H1 (cell line): ENCODE data around the gene EPS8. TPM values are rescaled to one million over a fixed set of nuclear protein-coding genes. Genes with fewer than 3 reads are reported as not detected.

ENCODE experiments used
- CTCF ChIA-PET: fragments of 300-600 bp; sonication (Branson Sonifier 250); formaldehyde crosslinking; loops from one replicate; lab custom pipeline; 2021; ENCODE audit not compliant: partially characterized antibody; lab: Charles Lee
- POLR2A ChIA-PET: fragments of 300-600 bp; sonication (Branson Sonifier 250); formaldehyde crosslinking; loops from one replicate; lab custom pipeline; 2021; ENCODE audit warnings: inconsistent platforms; ENCODE audit not compliant: partially characterized antibody; lab: Charles Lee
- DNase-seq, 2 experiments: peaks; one replicate each; pipeline versions ENCODE4 v3.0.0 to v3.0.0-alpha.2; 2010 to 2022; ENCODE audit warnings: low spot score in 2 of 2, low read depth in 1 of 2, mixed read lengths in 1 of 2
- FAIRE-seq: peaks from 2 replicates; lab custom pipeline; 2011; peaks lifted over from hg19 to GRCh38; lab: Jason Lieb, UNC
- H2AFZ ChIP-seq: 2 replicates; pipeline ENCODE4 v1.8.1; 2012; ENCODE audit warnings: low read length, inconsistent platforms
- H2AK5ac ChIP-seq: 2 replicates; pipeline ENCODE4 v1.6.1; 2013; ENCODE audit warnings: low read depth, low read length
- H2BK120ac ChIP-seq: replicated peaks from 2 replicates; pipeline ENCODE3; 2013; ENCODE audit warnings: low read depth, low read length, inconsistent platforms
- H2BK12ac ChIP-seq: 2 replicates; pipeline ENCODE4 v1.6.1; 2013; ENCODE audit warnings: low read depth, low read length
- H2BK15ac ChIP-seq: 2 replicates; pipeline ENCODE4 v1.6.1; 2013; ENCODE audit warnings: low read length
- H2BK20ac ChIP-seq: 2 replicates; pipeline ENCODE4 v1.6.1; 2013; ENCODE audit warnings: low read length
- H2BK5ac ChIP-seq: 2 replicates; pipeline ENCODE4 v1.6.1; 2013; ENCODE audit warnings: low read depth, low read length
- H3K14ac ChIP-seq: 2 replicates; pipeline ENCODE4 v1.6.1; 2013; ENCODE audit warnings: inconsistent platforms; ENCODE audit not compliant: insufficient read length
- H3K18ac ChIP-seq: 2 replicates; pipeline ENCODE4 v1.6.1; 2013; ENCODE audit warnings: low read length; ENCODE audit errors: extremely low read depth
- H3K23ac ChIP-seq: 2 replicates; pipeline ENCODE4 v1.6.1; 2013; ENCODE audit warnings: inconsistent platforms; ENCODE audit not compliant: insufficient read length
- H3K23me2 ChIP-seq: 2 replicates; pipeline ENCODE4 v1.6.1; 2013; ENCODE audit warnings: low read depth, low read length
- H3K27ac ChIP-seq: 2 replicates; pipeline ENCODE4 v1.6.1; 2011; ENCODE audit warnings: low read depth, low read length, inconsistent platforms
- H3K27me3 ChIP-seq, 4 experiments: replicated peaks in 1 of 4; 1 replicate in 1 of 4; 2 replicates in 3 of 4; pipeline versions ENCODE4 v1.6.1 to v1.8.1; 2011 to 2013; ENCODE audit warnings: low read length in 3 of 4, mild to moderate bottlenecking in 3 of 4, inconsistent platforms in 2 of 4, mixed read lengths in 2 of 4, moderate library complexity in 1 of 4; ENCODE audit not compliant: control insufficient read depth in 3 of 4, insufficient read depth in 3 of 4; ENCODE audit errors: extremely low read depth in 1 of 4
- H3K36me3 ChIP-seq, 4 experiments: 2 replicates each; pipeline versions ENCODE4 v1.6.1 to v1.8.1; 2011 to 2013; ENCODE audit warnings: mild to moderate bottlenecking in 4 of 4, low read length in 3 of 4, moderate library complexity in 2 of 4, control low read depth in 1 of 4, inconsistent platforms in 1 of 4; ENCODE audit not compliant: insufficient read depth in 4 of 4, control insufficient read depth in 2 of 4
- H3K4ac ChIP-seq: replicated peaks from 2 replicates; pipeline ENCODE3; 2013; ENCODE audit warnings: low read length, low read depth, mixed read lengths, inconsistent platforms; ENCODE audit not compliant: insufficient read length
- H3K4me1 ChIP-seq, 4 experiments: replicated peaks in 1 of 4; 1 replicate in 1 of 4; 2 replicates in 3 of 4; pipeline versions ENCODE4 v1.6.1 to v1.8.1; 2011 to 2013; ENCODE audit warnings: low read length in 3 of 4, inconsistent platforms in 2 of 4, mixed read lengths in 1 of 4; ENCODE audit not compliant: insufficient read depth in 4 of 4, control insufficient read depth in 3 of 4
- H3K4me2 ChIP-seq, 2 experiments: 2 replicates each; pipeline versions ENCODE4 v1.6.1 to v1.8.1; 2011 to 2013; ENCODE audit warnings: low read depth in 2 of 2, low read length in 2 of 2, control low read depth in 1 of 2, inconsistent platforms in 1 of 2, mild to moderate bottlenecking in 1 of 2; ENCODE audit not compliant: insufficient read depth in 1 of 2
- H3K4me3 ChIP-seq, 4 experiments: fragments of 200-600, 300-600 bp in 1 of 4; sonication (generic), shearing (Covaris generic), sonication (Bioruptor Twin) in 1 of 4; 2 replicates each; pipeline versions ENCODE4 v1.5.1 to v1.8.1; 2011 to 2016; ENCODE audit warnings: low read length in 4 of 4, low read depth in 3 of 4, control low read depth in 2 of 4, inconsistent platforms in 2 of 4, mild to moderate bottlenecking in 2 of 4, mixed read lengths in 1 of 4, moderate library complexity in 1 of 4; ENCODE audit not compliant: insufficient read depth in 2 of 4; ENCODE audit errors: extremely low read depth in 1 of 4
- H3K56ac ChIP-seq: replicated peaks from 2 replicates; pipeline ENCODE3; 2013; ENCODE audit warnings: low read depth, mild to moderate bottlenecking, mixed read lengths, low read length, inconsistent platforms; ENCODE audit not compliant: insufficient read length
- H3K79me1 ChIP-seq: 2 replicates; pipeline ENCODE4 v1.6.1; 2013; ENCODE audit warnings: low read depth, low read length, control low read depth
- H3K79me2 ChIP-seq, 2 experiments: 2 replicates each; pipeline versions ENCODE4 v1.6.1 to v1.8.1; 2012 to 2013; ENCODE audit warnings: low read length in 2 of 2, mild to moderate bottlenecking in 2 of 2, inconsistent platforms in 1 of 2; ENCODE audit not compliant: insufficient read depth in 2 of 2, control insufficient read depth in 1 of 2
- H3K9ac ChIP-seq, 4 experiments: replicated peaks in 1 of 4; 1 replicate in 1 of 4; 2 replicates in 3 of 4; pipeline versions ENCODE4 v1.6.1 to v1.8.1; 2011 to 2013; ENCODE audit warnings: low read depth in 3 of 4, low read length in 3 of 4, control low read depth in 2 of 4, mild to moderate bottlenecking in 2 of 4, moderate library complexity in 2 of 4, inconsistent platforms in 1 of 4; ENCODE audit errors: extremely low read depth in 1 of 4
- H3K9me3 ChIP-seq, 2 experiments: 2 replicates each; pipeline versions ENCODE4 v1.6.1 to v1.8.1; 2012 to 2013; ENCODE audit warnings: mild to moderate bottlenecking in 2 of 2, moderate library complexity in 2 of 2, control low read depth in 1 of 2, inconsistent platforms in 1 of 2, low read depth in 1 of 2, low read length in 1 of 2, mixed read lengths in 1 of 2; ENCODE audit not compliant: insufficient read depth in 2 of 2
- H4K20me1 ChIP-seq, 2 experiments: replicated peaks in 1 of 2; 2 replicates each; pipeline versions ENCODE3 to v1.8.1; 2011 to 2013; ENCODE audit warnings: inconsistent platforms in 2 of 2, low read length in 2 of 2, mild to moderate bottlenecking in 1 of 2; ENCODE audit not compliant: insufficient read depth in 2 of 2, control insufficient read depth in 1 of 2
- H4K5ac ChIP-seq: 2 replicates; pipeline ENCODE4 v1.6.1; 2013; ENCODE audit warnings: low read length, low read depth, mixed read lengths, inconsistent platforms; ENCODE audit not compliant: insufficient read length
- H4K8ac ChIP-seq: 2 replicates; pipeline ENCODE4 v1.8.0; 2013; ENCODE audit warnings: mild to moderate bottlenecking, moderate library complexity, low read length, inconsistent platforms; ENCODE audit not compliant: insufficient read depth; ENCODE audit errors: extremely low read depth
- H4K91ac ChIP-seq: replicated peaks from 2 replicates; pipeline ENCODE3; 2013; ENCODE audit warnings: low read length, mixed read lengths, inconsistent platforms; ENCODE audit not compliant: insufficient read length
- ATF2 ChIP-seq: IDR thresholded peaks from 2 replicates; pipeline ENCODE4 v1.6.1; 2012; ENCODE audit warnings: low read length, inconsistent platforms
- BCL11A ChIP-seq, 2 experiments: IDR thresholded peaks; one replicate each; pipeline ENCODE4 v1.6.1; 2011; ENCODE audit warnings: low read depth in 2 of 2, low read length in 2 of 2, mild to moderate bottlenecking in 2 of 2
- BRCA1 ChIP-seq: IDR thresholded peaks from 2 replicates; pipeline ENCODE4 v1.6.1; 2012; ENCODE audit warnings: low read depth, low read length, improper control_type of control experiment
- CBX5 ChIP-seq: fragments of 300-800, 300-1000 bp; sonication (generic); IDR thresholded peaks from 2 replicates; pipeline ENCODE4 v1.7.1; 2016; ENCODE audit warnings: antibody characterized with exemption, low read length, low read depth
- CBX8 ChIP-seq: fragments of 300-800, 300-1000 bp; sonication (generic); IDR thresholded peaks from 2 replicates; pipeline ENCODE4 v1.7.1; 2016; ENCODE audit warnings: low read depth, low read length, borderline replicate concordance
- FOSL1 ChIP-seq: IDR thresholded peaks from 2 replicates; pipeline ENCODE4 v1.6.1; 2011; ENCODE audit warnings: mild to moderate bottlenecking, low read depth, low read length, moderate library complexity; ENCODE audit not compliant: insufficient read depth
- KDM5A ChIP-seq: fragments of 200-600 bp; IDR thresholded peaks from 2 replicates; pipeline ENCODE4 v1.7.1; 2012; ENCODE audit warnings: mild to moderate bottlenecking, low read length, inconsistent platforms, mixed read lengths
- POLR2A ChIP-seq, 2 experiments: IDR thresholded peaks; 1 replicate in 1 of 2; 2 replicates in 1 of 2; pipeline ENCODE4 v1.6.1; 2011; ENCODE audit warnings: low read depth in 2 of 2, low read length in 2 of 2, mild to moderate bottlenecking in 2 of 2; ENCODE audit errors: control extremely low read depth in 1 of 2
- RFX5 ChIP-seq: IDR thresholded peaks from 2 replicates; pipeline ENCODE4 v1.6.1; 2011; ENCODE audit warnings: low read depth, low read length, improper control_type of control experiment, borderline replicate concordance
- SIRT6 ChIP-seq: IDR thresholded peaks from one replicate; pipeline ENCODE4 v1.7.1; 2012; ENCODE audit warnings: low read length, inconsistent platforms
- SP4 ChIP-seq: IDR thresholded peaks from 2 replicates; pipeline ENCODE4 v1.6.1; 2012; ENCODE audit warnings: low read length, inconsistent platforms
- TCF12 ChIP-seq: IDR thresholded peaks from 2 replicates; pipeline ENCODE4 v1.6.1; 2011; ENCODE audit warnings: low read depth, mild to moderate bottlenecking, low read length
- TEAD4 ChIP-seq: IDR thresholded peaks from 2 replicates; pipeline ENCODE4 v1.6.1; 2012; ENCODE audit warnings: low read depth, low read length, inconsistent platforms, mixed read lengths
- WGBS, 2 experiments: shearing (Covaris generic) in 1 of 2; methylation state at CpG; one replicate each; pipeline versions ENCODE4 v1.1.6 to v1.1.7; 2013 to 2015; ENCODE audit warnings: low lambda C conversion rate in 2 of 2, mixed read lengths in 2 of 2, inconsistent platforms in 1 of 2, low coverage in 1 of 2, missing lambda C conversion rate in 1 of 2; ENCODE audit not compliant: insufficient replicate concordance in 2 of 2, insufficient coverage in 1 of 2, insufficient read length in 1 of 2; ENCODE audit errors: extremely low coverage in 1 of 2, missing lambda C conversion rate in 1 of 2; 5-methylcytosine and 5-hydroxymethylcytosine counted together
- polyA plus RNA-seq, 7 experiments: library from polyadenylated mRNA; depleted of rRNA in 3 of 7; stranded (reverse) in 5 of 7; unstranded in 2 of 7; fragments of >200 nt in 5 of 7; fragments of 200-250 nt in 2 of 7; gene quantifications; 1 replicate in 5 of 7; 2 replicates in 1 of 7; 4 replicates in 1 of 7; pipeline versions ENCODE4 v1.2.1 to v1.2.3, GENCODE V29; 2011 to 2013; ENCODE audit warnings: missing spikeins in 2 of 7, mixed read lengths in 2 of 7
- total RNA-seq: library from RNA; stranded (reverse); fragmentation: NEBNext Ultra II Directional; extraction: Animal tissue kit (Norgen Biotek cat#: 25700); gene quantifications from 2 replicates; pipeline ENCODE4 v1.2.1, GENCODE V29; 2021

Gene EPS8
- total and polyA plus RNA-seq, 2 of the 8 experiments (the other 6 are each of a cell fraction or from before 2014, with no cell fraction given), result 3.0 to 4.6 TPM

GRCh38 chr12:15631007-15631715 lies 158.0 kb downstream of the EPS8 start:
- Histone ChIP-seq H4K91ac (peak overlapping the region; percentile 42), H3K9me3 (no peaks in the 10 kb centered on the region), H3K4ac (no peak overlapping the region), H3K27ac (no peak overlapping the region), H3K4me2 (no peak overlapping the region), H4K8ac (no peak overlapping the region), H2AK5ac (no peak overlapping the region), H2BK12ac (no peak overlapping the region), H4K5ac (no peak overlapping the region), H2BK120ac (no peak overlapping the region), H3K23me2 (no peaks in the 10 kb centered on the region; the same call in 1 of the 2 replicates), H3K56ac (no peak overlapping the region), H3K79me2 (no peaks in the 10 kb centered on the region), H2BK5ac (no peak overlapping the region), H4K20me1 (no peaks in the 10 kb centered on the region), H3K9ac (no peak overlapping the region), H3K36me3 (no peaks in the 10 kb centered on the region), H3K27me3 (no peaks in the 10 kb centered on the region), H3K23ac (no peak overlapping the region), H3K4me1 (no peaks in the 10 kb centered on the region), H2BK20ac (no peak overlapping the region), H2AFZ (no peak overlapping the region), H3K4me3 (no peak overlapping the region), H3K79me1 (no peaks in the 10 kb centered on the region), H3K14ac (no peak overlapping the region), H3K18ac (no peak overlapping the region), H2BK15ac (no peak overlapping the region)
- ChIA-PET CTCF (no interaction called here), POLR2A (no interaction called here)
- no peak for DNase-seq
- no peak for FAIRE-seq
- 90% methylated on average over 6 of the region's 6 CpGs; no CpG with 5 or more reads in 1 of the 2 experiments for WGBS, 2 experiments
- TF ChIP-seq ATF2, result no peak
- TF ChIP-seq FOSL1, result no peak
- TF ChIP-seq CBX8, result no peak
- no peak for TF ChIP-seq TCF12
- TF ChIP-seq BRCA1, result no peak
- no peak for TF ChIP-seq POLR2A (IDR thresholded peaks at IDR 0.05; ENCODE audit: control extremely low read depth in 1 of 2, low read depth in 2 of 2, low read length in 2 of 2)
- TF ChIP-seq TEAD4, result no peak
- no peak for TF ChIP-seq SIRT6
- no peak for TF ChIP-seq BCL11A (IDR thresholded peaks at IDR 0.05; ENCODE audit: low read depth in 2 of 2, low read length in 2 of 2)
- no peak for TF ChIP-seq RFX5
- no peak for TF ChIP-seq KDM5A
- no peak for TF ChIP-seq CBX5
- TF ChIP-seq SP4, result no peak
